Gastrocnemius medialis (tissue), 4 donors: ENCODE measurements around the gene CEP350. TPM values are rescaled to one million over a fixed set of nuclear protein-coding genes. Genes with fewer than 3 reads are reported as not detected.
"Not testable (repeated sequence)": the region's sequence is repeated elsewhere in the genome, so short reads cannot be mapped to it uniquely, and the experiment has no call there.

Source experiments
- ATAC-seq, 2 donors: fragments of 150-250 bp; one replicate each; pipeline ENCODE4 v1.9.1; 2016
- DNase-seq, 2 donors: peaks; one replicate each; pipeline ENCODE4 v3.0.0-alpha.2; 2019
- H3K27ac ChIP-seq, 4 donors: fragments of 200-600 bp; sonication (generic); 1 replicate in 1 of 4; 2 replicates in 3 of 4; pipeline ENCODE4 v1.5.1; 2016 to 2018; ENCODE audit warnings: mild to moderate bottlenecking in 2 of 4, moderate library complexity in 1 of 4
- H3K27me3 ChIP-seq, 3 donors: fragments of 200-600 bp; sonication (generic) in 2 of 3; 1 replicate in 1 of 3; 2 replicates in 2 of 3; pipeline versions ENCODE4 v1.5.1 to v1.6.0; 2016 to 2019; ENCODE audit warnings: mild to moderate bottlenecking in 1 of 3, moderate library complexity in 1 of 3
- H3K36me3 ChIP-seq, 2 donors: fragments of 200-600 bp; sonication (generic) in 1 of 2; one replicate each; pipeline ENCODE4 v1.5.1; 2017 to 2018
- H3K4me1 ChIP-seq, 2 donors: fragments of 200-600 bp; sonication (generic) in 1 of 2; one replicate each; pipeline ENCODE4 v1.5.1; 2016 to 2017; ENCODE audit warnings: mild to moderate bottlenecking in 2 of 2
- H3K4me3 ChIP-seq, 4 donors: fragments of 200-600 bp; sonication (generic) in 3 of 4; 1 replicate in 1 of 4; 2 replicates in 3 of 4; pipeline ENCODE4 v1.5.1; 2016 to 2019; ENCODE audit warnings: mild to moderate bottlenecking in 2 of 4
- H3K9me3 ChIP-seq, 3 donors: fragments of 200-600 bp; sonication (generic) in 2 of 3; 1 replicate in 1 of 3; 2 replicates in 2 of 3; pipeline ENCODE4 v1.5.1; 2016 to 2019
- POLR2A ChIP-seq, 2 donors: fragments of 450-650 bp; IDR thresholded peaks; one replicate each; pipeline ENCODE4 v1.6.1; 2017; ENCODE audit warnings: antibody characterized with exemption in 2 of 2, mild to moderate bottlenecking in 2 of 2, moderate library complexity in 2 of 2
- in situ Hi-C, 4 donors: fragments of 200-750 bp; cut with MboI; loops; one replicate each; pipeline versions ENCODE4 v1.15.0 to v1.8.0; 2017; ENCODE audit warnings: low sequenced_read_pairs in 4 of 4
- intact Hi-C: fragments of 100-400 bp; cut with DNase I; formaldehyde crosslinking; loops from one replicate; pipeline ENCODE4 v1.15.1; 2023; ENCODE audit warnings: low total_unique reads
- total RNA-seq, 4 donors: library from RNA; depleted of rRNA; stranded (reverse); fragments of >200 nt; gene quantifications; one replicate each; pipeline versions ENCODE4 v1.1.0 to v1.2.3, GENCODE V29; 2016
- TF ChIP-seq, protein P1 (sequence below), 5 experiments: fragments of 450-650 bp in 3 of 5; fragments of 200-600 bp in 2 of 5; sonication (generic) in 2 of 5; IDR thresholded peaks in 4 of 5; conservative IDR thresholded peaks in 1 of 5; 1 replicate in 4 of 5; 2 replicates in 1 of 5; pipeline ENCODE4 v1.5.1; 2016 to 2019; ENCODE audit warnings: antibody characterized with exemption in 5 of 5, mild to moderate bottlenecking in 3 of 5, moderate library complexity in 3 of 5

The CEP350 gene
- total RNA-seq, 4 donors from 2014 or later, result 83.7 to 197 (median 157) TPM

DNA sequence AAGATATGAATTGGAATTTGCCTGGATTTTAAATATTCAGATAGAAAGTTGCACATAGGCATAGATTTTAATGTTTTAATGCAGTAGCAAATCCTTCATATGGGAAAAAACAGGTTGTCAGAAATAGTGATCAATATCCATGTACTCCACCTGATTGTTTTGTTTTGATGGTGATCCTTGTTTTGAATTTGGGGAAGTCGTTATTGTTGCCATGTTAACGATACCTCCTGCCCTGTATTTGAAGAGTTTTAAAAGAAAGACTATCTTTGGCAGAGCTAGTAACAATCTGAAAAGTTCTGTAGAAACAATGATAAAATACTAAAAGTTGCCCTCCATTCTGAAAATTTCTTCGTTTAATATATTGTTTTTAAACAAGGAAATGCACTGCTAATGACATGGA, 1.1 kb downstream of the CEP350 start:
- Histone ChIP-seq H3K9me3 (no peaks in the 10 kb centered on the region), H3K27me3 (no peaks in the 10 kb centered on the region), H3K36me3 (no peaks in the 10 kb centered on the region), H3K4me3 (peak overlapping the region; percentile 75 to 97 (median 92)), H3K4me1 (peaks cover 17 to 38% of the 10 kb centered on the region in 2 donors), H3K27ac (peak overlapping the region; percentile 93 to 98 (median 97))
- intact Hi-C loops, result loop anchor here (2.0 to 5.0 kb wide), 2 partner anchors 13 to 212 kb away; no protein-coding TSS in a partner anchor
- DNase-seq (no peak), ATAC-seq (no peak)
- TF ChIP-seq POLR2A (IDR thresholded peaks at IDR 0.05), result no peak
- TF ChIP-seq, protein P1, sequence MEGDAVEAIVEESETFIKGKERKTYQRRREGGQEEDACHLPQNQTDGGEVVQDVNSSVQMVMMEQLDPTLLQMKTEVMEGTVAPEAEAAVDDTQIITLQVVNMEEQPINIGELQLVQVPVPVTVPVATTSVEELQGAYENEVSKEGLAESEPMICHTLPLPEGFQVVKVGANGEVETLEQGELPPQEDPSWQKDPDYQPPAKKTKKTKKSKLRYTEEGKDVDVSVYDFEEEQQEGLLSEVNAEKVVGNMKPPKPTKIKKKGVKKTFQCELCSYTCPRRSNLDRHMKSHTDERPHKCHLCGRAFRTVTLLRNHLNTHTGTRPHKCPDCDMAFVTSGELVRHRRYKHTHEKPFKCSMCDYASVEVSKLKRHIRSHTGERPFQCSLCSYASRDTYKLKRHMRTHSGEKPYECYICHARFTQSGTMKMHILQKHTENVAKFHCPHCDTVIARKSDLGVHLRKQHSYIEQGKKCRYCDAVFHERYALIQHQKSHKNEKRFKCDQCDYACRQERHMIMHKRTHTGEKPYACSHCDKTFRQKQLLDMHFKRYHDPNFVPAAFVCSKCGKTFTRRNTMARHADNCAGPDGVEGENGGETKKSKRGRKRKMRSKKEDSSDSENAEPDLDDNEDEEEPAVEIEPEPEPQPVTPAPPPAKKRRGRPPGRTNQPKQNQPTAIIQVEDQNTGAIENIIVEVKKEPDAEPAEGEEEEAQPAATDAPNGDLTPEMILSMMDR (IDR thresholded peaks at IDR 0.05 in 4 of 5, conservative IDR thresholded peaks at IDR 0.05 in 1 of 5), result no peak
- in situ Hi-C loops, result loop anchor here in 1 of 4 donors (10.0 kb wide), 1 partner anchor 81 kb away; the partner anchor contains the start of gene TOR1AIP2

DNA sequence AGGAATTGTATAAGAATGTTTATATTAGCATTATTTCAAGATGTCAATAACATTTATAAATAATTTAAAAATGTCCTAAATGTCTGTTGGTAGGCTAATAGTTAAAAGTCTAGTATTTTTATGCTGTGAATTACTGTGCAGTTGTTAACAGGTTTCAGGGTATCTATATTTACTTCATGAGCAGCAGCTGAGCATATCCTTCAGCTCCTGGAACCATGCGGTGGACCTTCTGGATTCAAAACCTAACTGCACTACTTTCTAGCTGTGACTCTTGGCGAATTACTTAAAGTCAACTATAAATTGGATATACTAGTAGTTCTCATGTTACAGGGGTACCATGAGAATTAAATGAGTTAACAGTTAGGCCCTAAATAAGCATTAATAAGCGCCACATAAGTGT, 3.7 kb downstream of the CEP350 start:
- Histone ChIP-seq H3K9me3 (no peaks in the 10 kb centered on the region), H3K27me3 (no peaks in the 10 kb centered on the region), H3K27ac (peak overlapping the region; percentile 67 to 98 (median 97)), H3K4me1 (peaks cover 17 to 38% of the 10 kb centered on the region in 2 donors), H3K4me3 (peak overlapping the region in 3 of 4 donors; percentile 17 to 97 (median 89)), H3K36me3 (no peaks in the 10 kb centered on the region)
- intact Hi-C loops (loop anchor here (5.0 kb wide), 1 partner anchor 209 kb away; no protein-coding TSS in a partner anchor), in situ Hi-C loops (loop anchor here in 1 of 4 donors (10.0 kb wide), 1 partner anchor 84 kb away; the partner anchor contains the start of gene TOR1AIP2)
- DNase-seq (peak; percentile 30 to 40), ATAC-seq (peak; percentile 28 to 43)
- TF ChIP-seq, protein P1 (IDR thresholded peaks at IDR 0.05 in 4 of 5, conservative IDR thresholded peaks at IDR 0.05 in 1 of 5), result no peak
- no peak for TF ChIP-seq POLR2A (IDR thresholded peaks at IDR 0.05)

DNA sequence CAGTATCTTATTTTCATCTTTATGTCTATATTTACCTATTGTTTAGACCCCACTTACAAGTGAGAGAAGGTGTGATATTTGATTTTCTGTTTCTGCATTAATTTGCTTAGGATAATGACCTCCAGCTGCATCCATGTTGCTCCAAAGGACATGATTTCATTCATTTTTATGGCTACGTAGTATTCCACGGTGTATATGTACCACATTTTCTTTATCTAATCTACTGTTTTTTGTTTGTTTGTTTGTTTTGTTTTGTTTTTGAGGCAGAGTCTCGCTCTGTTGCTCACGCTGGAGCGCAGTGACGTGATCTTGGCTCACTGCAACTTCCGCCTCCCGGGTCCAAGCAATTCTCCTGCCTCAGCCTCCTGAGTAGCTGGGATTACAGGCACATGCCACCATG, 7.6 kb downstream of the CEP350 start:
- intact Hi-C loops, ATAC-seq, in situ Hi-C loops, H3K36me3 ChIP-seq, DNase-seq, H3K9me3 ChIP-seq, H3K4me3 ChIP-seq, H3K27me3 ChIP-seq: not testable (repeated sequence)
- Histone ChIP-seq H3K4me1 (peaks cover 25 to 28% of the 10 kb centered on the region in 2 donors), H3K27ac (peak overlapping the region in 2 of 4 donors; percentile 30 to 87)

DNA sequence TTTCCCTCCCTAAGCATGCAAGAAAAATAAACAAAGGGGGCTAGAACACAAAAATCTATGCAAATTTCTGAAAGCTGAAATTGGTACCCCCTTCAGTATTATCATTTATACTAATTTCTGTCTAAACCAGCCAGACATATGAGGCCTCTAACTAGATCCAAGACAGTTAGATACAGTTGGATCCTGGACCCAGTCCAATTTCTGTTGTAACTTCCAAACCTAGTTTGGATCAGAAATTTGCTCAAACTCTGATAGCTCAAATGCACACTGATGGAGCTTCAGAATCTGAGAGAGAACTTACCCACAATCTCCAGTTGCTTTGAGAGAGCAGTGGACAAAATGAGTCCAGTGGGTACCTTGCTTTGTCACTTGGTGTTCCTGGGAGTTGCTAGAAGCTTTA, 11.9 kb downstream of the CEP350 start:
- intact Hi-C loops, result no loop called here
- H3K36me3 ChIP-seq, result no peaks in the 10 kb centered on the region
- in situ Hi-C loops, result no loop called here
- H3K4me3 ChIP-seq, result no peak overlapping the region
- H3K27me3 ChIP-seq, result no peaks in the 10 kb centered on the region
- peaks cover 42 to 52% of the 10 kb centered on the region in 2 donors for H3K4me1 ChIP-seq
- TF ChIP-seq, protein P1 (IDR thresholded peaks at IDR 0.05 in 4 of 5, conservative IDR thresholded peaks at IDR 0.05 in 1 of 5), result no peak
- TF ChIP-seq POLR2A (IDR thresholded peaks at IDR 0.05), result no peak
- peak overlapping the region; percentile 79 to 89 (median 87) for H3K27ac ChIP-seq
- DNase-seq (no peak), ATAC-seq (no peak)
- H3K9me3 ChIP-seq, result no peaks in the 10 kb centered on the region

DNA sequence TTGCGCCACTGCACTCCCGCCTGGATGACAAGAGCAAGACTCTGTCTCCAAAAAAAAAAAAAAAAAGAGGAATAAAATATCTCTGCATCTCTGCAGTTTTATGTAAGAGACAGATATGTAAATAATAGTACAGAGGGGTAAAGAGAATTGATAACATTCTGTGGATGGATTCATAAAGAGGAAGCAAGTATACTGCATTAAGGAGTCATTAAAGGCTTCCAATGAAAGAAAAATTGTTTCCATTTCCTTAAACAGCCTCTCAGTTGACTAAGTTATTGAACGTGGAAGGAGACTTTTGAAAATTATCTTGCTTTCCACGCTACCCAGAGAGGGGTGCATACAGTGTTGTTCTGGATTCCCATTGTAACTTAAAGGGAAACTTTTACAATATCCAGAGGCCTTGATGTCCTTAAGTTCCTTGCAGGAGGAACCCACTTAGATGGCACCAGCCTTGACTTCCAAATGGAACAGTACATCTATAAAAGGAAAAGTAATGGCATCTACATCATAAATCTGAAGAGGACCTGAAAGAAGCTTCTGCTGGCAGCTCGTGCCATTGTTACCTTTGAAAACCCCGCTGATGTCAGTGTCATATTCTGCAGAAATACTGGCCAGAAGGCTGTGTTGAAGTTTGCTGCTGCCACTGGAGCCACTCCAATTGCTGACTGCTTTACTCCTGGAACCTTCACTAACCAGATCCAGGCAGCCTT, 13.8 kb downstream of the CEP350 start:
- Histone ChIP-seq H3K4me1 (peaks cover 55 to 62% of the 10 kb centered on the region in 2 donors), H3K27me3 (no peaks in the 10 kb centered on the region), H3K9me3 (no peaks in the 10 kb centered on the region), H3K36me3 (no peaks in the 10 kb centered on the region), H3K4me3 (peak overlapping the region in 2 of 4 donors; percentile 26 to 35), H3K27ac (peak overlapping the region; percentile 79 to 89 (median 87))
- peak in 1 of 2 donors; percentile 41 for DNase-seq
- in situ Hi-C loops, result no loop called here
- ATAC-seq, result peak in 1 of 2 donors; percentile 1
- no peak for TF ChIP-seq POLR2A (IDR thresholded peaks at IDR 0.05)
- TF ChIP-seq, protein P1 (IDR thresholded peaks at IDR 0.05 in 4 of 5, conservative IDR thresholded peaks at IDR 0.05 in 1 of 5), result no peak
- intact Hi-C loops, result loop anchor here (2.0 kb wide), 1 partner anchor 14 kb away; the partner anchor contains the start of gene CEP350
